Embryonic facial prominence (tissue), 1 donor: ENCODE results near the gene ABCF1.
A peak's percentile ranks its signal among the peaks of the same experiment; 100 is the strongest.

Experiments
- DNase-seq: peaks from one replicate; pipeline ENCODE4 v3.0.0-alpha.2; 2016; ENCODE audit errors: extremely low spot score

Gene ABCF1

GRCh38 chr6:30626484-30627366, 55.5 kb downstream of the ABCF1 start, which contains the start of gene ATAT1:
Gene ATAT1 (plus strand): TSS chr6:30626874.
- DNase-seq = peak; percentile 89

GRCh38 chr6:30635834-30636233, 64.6 kb downstream of the ABCF1 start:
- DNase-seq = no peak

- DNase-seq = no peak
These were observed 69.2 kb downstream of the ABCF1 start for GRCh38 chr6:30640481-30640880.

GRCh38 chr6:30641048-30641447, 69.8 kb downstream of the ABCF1 start:
- no peak for DNase-seq
